ENCODE measurements around the gene CDK14.

GRCh38 chr7:90982228-90982627, 386.1 kb downstream of the CDK14 start:
- TF ChIP-seq CREB1 (IDR thresholded peaks at IDR 0.05; ENCODE audit: low read depth) (no peak), RAD21 (IDR thresholded peaks at IDR 0.05; ENCODE audit: insufficient read depth, low read depth, low read length) (no peak), CBX3 (IDR thresholded peaks at IDR 0.05; ENCODE audit: borderline replicate concordance, low read depth) (no peak), CTCF (IDR thresholded peaks at IDR 0.05 in 2 of 3, conservative IDR thresholded peaks at IDR 0.05 in 1 of 3; ENCODE audit: control insufficient read depth in 2 of 3, extremely low read depth in 1 of 3, insufficient read depth in 1 of 3, low read depth in 3 of 3, low read length in 3 of 3) (no peak), MEF2B (IDR thresholded peaks at IDR 0.05; ENCODE audit: partially characterized antibody, poor library complexity, severe bottlenecking) (no peak), MYC (IDR thresholded peaks at IDR 0.05; ENCODE audit: insufficient read depth, insufficient read length, insufficient replicate concordance, low read length, severe bottlenecking) (no peak), SMC3 (IDR thresholded peaks at IDR 0.05; ENCODE audit: borderline replicate concordance, low read length) (no peak), SRF (IDR thresholded peaks at IDR 0.05; ENCODE audit: low read depth in 2 of 2, low read length in 2 of 2) (no peak), MAX (IDR thresholded peaks at IDR 0.05; ENCODE audit: low read depth, low read length) (no peak), ZNF274 (IDR thresholded peaks at IDR 0.05; ENCODE audit: insufficient read depth, insufficient read length) (no peak)

All from GM12878 (cell line).